Colonic mucosa (tissue), 4 donors: ENCODE data around the gene ENPP7. TPM values are rescaled to one million over a fixed set of nuclear protein-coding genes. Genes with fewer than 3 reads are reported as not detected.
"Not testable (repeated sequence)": the region's sequence is repeated elsewhere in the genome, so short reads cannot be mapped to it uniquely, and the experiment has no call there.

Source experiments
- DNase-seq: peaks from one replicate; pipeline ENCODE4 v3.0.0-alpha.2; 2020
- H3K27ac ChIP-seq: fragments of 200-600 bp; one replicate; pipeline ENCODE4 v1.8.0; 2021
- H3K27me3 ChIP-seq: fragments of 200-600 bp; one replicate; pipeline ENCODE4 v1.8.0; 2021
- H3K36me3 ChIP-seq: fragments of 200-600 bp; one replicate; pipeline ENCODE4 v1.8.0; 2021
- H3K4me1 ChIP-seq: fragments of 200-600 bp; one replicate; pipeline ENCODE4 v1.8.0; 2021; ENCODE audit warnings: mild to moderate bottlenecking
- H3K4me3 ChIP-seq: fragments of 200-600 bp; one replicate; pipeline ENCODE4 v1.8.0; 2021
- H3K9ac ChIP-seq, 2 donors: one replicate each; pipeline ENCODE4 v1.7.0; 2013; ENCODE audit warnings: control low read depth in 2 of 2, low read depth in 2 of 2, low read length in 2 of 2
- H3K9me3 ChIP-seq: fragments of 200-600 bp; one replicate; pipeline ENCODE4 v1.8.0; 2021
- intact Hi-C: fragments of 100-400 bp; cut with DNase I; formaldehyde crosslinking; loops from one replicate; pipeline ENCODE4 v1.14.1; 2022
- total RNA-seq, 2 donors: library from RNA; stranded (reverse); fragmentation: NEBNext Ultra II Directional in 1 of 2; extraction: Animal tissue kit (Norgen Biotek cat#: 25700) in 1 of 2; gene quantifications; one replicate each; pipeline ENCODE4 v1.2.1, GENCODE V29; 2021
- TF ChIP-seq, protein P1 (sequence below): fragments of 200-600 bp; IDR thresholded peaks from one replicate; pipeline ENCODE4 v1.8.0; 2022; ENCODE audit warnings: antibody characterized with exemption, mild to moderate bottlenecking
- donor health status: healthy.
- donor health status: DM: no; HTN: no; CAD: no.
- donor health status: DM: no; HTN: no; CAD: no.

Gene ENPP7
- total RNA-seq, 2 donors from 2014 or later: not detected

- TF ChIP-seq, protein P1, sequence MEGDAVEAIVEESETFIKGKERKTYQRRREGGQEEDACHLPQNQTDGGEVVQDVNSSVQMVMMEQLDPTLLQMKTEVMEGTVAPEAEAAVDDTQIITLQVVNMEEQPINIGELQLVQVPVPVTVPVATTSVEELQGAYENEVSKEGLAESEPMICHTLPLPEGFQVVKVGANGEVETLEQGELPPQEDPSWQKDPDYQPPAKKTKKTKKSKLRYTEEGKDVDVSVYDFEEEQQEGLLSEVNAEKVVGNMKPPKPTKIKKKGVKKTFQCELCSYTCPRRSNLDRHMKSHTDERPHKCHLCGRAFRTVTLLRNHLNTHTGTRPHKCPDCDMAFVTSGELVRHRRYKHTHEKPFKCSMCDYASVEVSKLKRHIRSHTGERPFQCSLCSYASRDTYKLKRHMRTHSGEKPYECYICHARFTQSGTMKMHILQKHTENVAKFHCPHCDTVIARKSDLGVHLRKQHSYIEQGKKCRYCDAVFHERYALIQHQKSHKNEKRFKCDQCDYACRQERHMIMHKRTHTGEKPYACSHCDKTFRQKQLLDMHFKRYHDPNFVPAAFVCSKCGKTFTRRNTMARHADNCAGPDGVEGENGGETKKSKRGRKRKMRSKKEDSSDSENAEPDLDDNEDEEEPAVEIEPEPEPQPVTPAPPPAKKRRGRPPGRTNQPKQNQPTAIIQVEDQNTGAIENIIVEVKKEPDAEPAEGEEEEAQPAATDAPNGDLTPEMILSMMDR: no peak
- Histone ChIP-seq H3K4me3 (no peak overlapping the region), H3K27ac (no peak overlapping the region), H3K4me1 (no peaks in the 10 kb centered on the region), H3K36me3 (no peaks in the 10 kb centered on the region), H3K9me3 (no peaks in the 10 kb centered on the region), H3K27me3 (no peaks in the 10 kb centered on the region), H3K9ac (no peak overlapping the region)
- DNase-seq: no peak
- intact Hi-C loops: no loop called here
Observed at GRCh38 chr17:79765708-79766107, 35.0 kb downstream of the ENPP7 start.

DNA sequence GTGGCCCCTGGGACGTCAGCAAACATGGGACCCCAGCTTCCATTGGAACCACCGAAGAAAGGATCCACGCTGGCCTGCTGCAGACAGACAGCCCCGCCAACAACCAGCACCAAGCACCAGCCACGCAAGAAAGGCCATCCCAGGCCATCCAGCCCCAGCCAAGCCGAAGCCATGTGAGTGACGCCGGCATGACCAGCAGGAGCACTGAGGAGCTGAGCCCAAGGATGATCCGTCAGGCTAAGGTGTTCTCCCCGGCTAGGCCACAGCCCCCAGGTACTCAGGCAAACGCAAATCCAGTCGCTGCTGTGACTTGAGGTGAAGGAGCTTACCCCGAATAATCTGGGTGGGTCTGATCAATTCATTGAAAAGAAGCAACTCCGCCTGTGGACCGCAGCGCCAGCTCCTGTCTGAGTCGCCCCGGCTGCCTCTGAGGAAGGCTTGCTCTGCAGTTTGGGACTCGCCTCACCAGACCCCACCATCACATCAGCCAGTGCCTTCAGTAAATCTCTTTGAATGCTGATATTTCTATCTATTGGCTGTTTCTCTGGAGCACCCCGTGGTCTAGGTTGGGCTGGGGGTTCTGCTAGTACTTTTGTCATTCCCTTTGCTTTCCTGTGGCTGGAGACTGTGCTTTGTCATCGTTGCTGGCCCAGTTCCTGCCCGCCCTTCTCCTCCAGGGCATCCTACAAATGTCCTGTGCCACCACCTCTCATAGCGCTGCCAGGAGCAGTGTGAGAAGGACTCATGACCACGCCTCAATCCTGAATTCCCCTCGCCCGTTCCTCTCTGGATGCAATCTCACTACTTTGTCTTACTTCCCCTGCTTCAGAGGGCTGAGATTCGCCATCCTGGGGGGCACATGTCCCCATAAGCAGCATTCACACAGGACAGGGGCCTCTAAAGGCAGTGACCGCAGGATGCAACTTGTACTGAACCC is 39.1 kb downstream of the ENPP7 start:
- H3K36me3 ChIP-seq: no peaks in the 10 kb centered on the region
- peaks cover 14% of the 10 kb centered on the region for H3K27me3 ChIP-seq
- TF ChIP-seq, protein P1: no peak
- no peaks in the 10 kb centered on the region for H3K4me1 ChIP-seq
- H3K27ac ChIP-seq: no peak overlapping the region
- H3K4me3 ChIP-seq: no peak overlapping the region
- DNase-seq: no peak
- H3K9me3 ChIP-seq: no peaks in the 10 kb centered on the region
- intact Hi-C loops: no loop called here
- no peak overlapping the region for H3K9ac ChIP-seq

GRCh38 chr17:79771276-79771675 is 40.5 kb downstream of the ENPP7 start:
- Histone ChIP-seq H3K36me3 (no peaks in the 10 kb centered on the region), H3K9me3 (no peaks in the 10 kb centered on the region), H3K27ac (no peak overlapping the region), H3K27me3 (peaks cover 24% of the 10 kb centered on the region), H3K9ac (no peak overlapping the region), H3K4me1 (no peaks in the 10 kb centered on the region), H3K4me3 (no peak overlapping the region)
- DNase-seq: no peak
- intact Hi-C loops: no loop called here
- TF ChIP-seq, protein P1: no peak

DNA sequence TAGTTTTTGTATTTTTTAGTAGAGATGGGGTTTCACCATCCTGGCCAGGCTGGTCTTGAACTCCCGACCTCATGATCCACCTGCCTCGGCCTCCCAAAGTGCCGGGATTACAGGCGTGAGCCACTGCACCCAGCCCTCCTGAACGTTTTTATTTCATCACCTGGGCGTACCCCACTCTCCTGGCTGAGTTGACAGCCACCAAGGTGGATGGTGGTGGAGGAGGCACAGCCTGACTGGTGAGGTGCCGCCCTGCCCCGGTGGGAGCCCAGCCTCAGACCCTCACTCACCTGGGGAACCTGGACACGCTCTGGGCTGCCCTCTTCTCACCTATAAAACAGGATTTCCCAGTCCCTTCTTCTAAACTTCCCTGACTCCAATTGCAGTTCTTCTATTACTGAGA is 42.0 kb downstream of the ENPP7 start:
- H3K4me3 ChIP-seq, intact Hi-C loops, DNase-seq, H3K9ac ChIP-seq, H3K27ac ChIP-seq, H3K9me3 ChIP-seq, H3K36me3 ChIP-seq, H3K4me1 ChIP-seq: not testable (repeated sequence)
- H3K27me3 ChIP-seq: peaks cover 30% of the 10 kb centered on the region

- no peaks in the 10 kb centered on the region for H3K36me3 ChIP-seq
- no peak overlapping the region for H3K9ac ChIP-seq
- H3K4me3 ChIP-seq: no peak overlapping the region
- no peak overlapping the region for H3K27ac ChIP-seq
- TF ChIP-seq, protein P1: no peak
- H3K9me3 ChIP-seq: no peaks in the 10 kb centered on the region
- H3K27me3 ChIP-seq: peaks cover 44% of the 10 kb centered on the region
- intact Hi-C loops: no loop called here
- peaks cover 11% of the 10 kb centered on the region for H3K4me1 ChIP-seq
- DNase-seq: no peak
Observed at GRCh38 chr17:79774561-79774975, 43.8 kb downstream of the ENPP7 start.

DNA sequence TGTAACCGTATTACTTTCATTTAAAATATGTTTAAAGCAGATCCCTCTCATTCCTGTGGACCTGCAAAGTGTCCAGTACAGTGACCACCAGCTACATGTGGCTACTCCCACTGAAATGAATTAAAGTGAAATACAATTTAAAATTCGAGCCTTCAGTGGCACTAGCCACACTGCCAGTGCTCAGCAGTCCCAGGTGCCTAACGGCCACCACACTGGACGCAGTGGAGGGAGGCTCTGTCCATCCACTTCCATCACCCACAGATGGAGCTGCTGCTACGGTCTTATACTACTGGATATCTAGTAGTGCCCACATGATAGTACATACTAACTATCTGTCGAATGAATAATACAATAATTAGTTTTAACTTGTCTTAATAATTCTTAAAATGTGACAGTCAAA is 44.9 kb downstream of the ENPP7 start:
- Histone ChIP-seq H3K9ac (no peak overlapping the region), H3K27me3 (peaks cover 44% of the 10 kb centered on the region), H3K36me3 (no peaks in the 10 kb centered on the region), H3K4me1 (peaks cover 11% of the 10 kb centered on the region), H3K27ac (no peak overlapping the region), H3K4me3 (no peak overlapping the region), H3K9me3 (no peaks in the 10 kb centered on the region)
- intact Hi-C loops: no loop called here
- no peak for DNase-seq
- TF ChIP-seq, protein P1: no peak
